Panc1 (cell line): ENCODE measurements around the gene RNF168. TPM values are rescaled to one million over a fixed set of nuclear protein-coding genes. Genes with fewer than 3 reads are reported as not detected.

ENCODE experiments used
- ATAC-seq: fragments of 200-7000 bp; cut with Tn5 transposase; 2 replicates; pipeline ENCODE4 v1.9.1; 2020; ENCODE audit warnings: mild to moderate bottlenecking, moderate library complexity
- BruUV-seq: library from RNA; stranded (reverse); fragments of 400-500 nt; replicated peaks from 2 replicates; lab custom pipeline; 2021; lab: Mats Ljungman, UMichigan
- CTCF ChIA-PET: fragments of 300-600 bp; sonication (Branson Sonifier 250); formaldehyde crosslinking; loops from one replicate; lab custom pipeline; 2022; ENCODE audit warnings: antibody characterized with exemption; lab: Charles Lee
- POLR2A ChIA-PET: fragments of 300-600 bp; sonication (Branson Sonifier 250); formaldehyde crosslinking; loops from one replicate; lab custom pipeline; 2022; ENCODE audit warnings: antibody characterized with exemption; lab: Charles Lee
- DNase-seq: peaks from one replicate; pipeline ENCODE4 v3.0.0-alpha.2; 2010; ENCODE audit warnings: low read depth, low spot score
- H3K27ac ChIP-seq: 2 replicates; pipeline ENCODE4 v1.5.1; 2011; ENCODE audit warnings: mild to moderate bottlenecking, low read length, inconsistent platforms
- H3K27me3 ChIP-seq: fragments of 200-500 bp; sonication (Bioruptor generic); 2 replicates; pipeline ENCODE4 v1.6.0; 2014; ENCODE audit warnings: low read length, inconsistent platforms; ENCODE audit not compliant: control insufficient read depth, insufficient read depth
- H3K36me3 ChIP-seq: fragments of 200-500 bp; sonication (Bioruptor generic); 2 replicates; pipeline ENCODE4 v1.5.1; 2014; ENCODE audit warnings: inconsistent platforms, mild to moderate bottlenecking, low read length, moderate library complexity; ENCODE audit not compliant: control insufficient read depth, insufficient read depth
- H3K4me1 ChIP-seq: 2 replicates; pipeline ENCODE4 v1.5.1; 2011; ENCODE audit warnings: inconsistent platforms, mild to moderate bottlenecking, low read length, moderate library complexity; ENCODE audit not compliant: control insufficient read depth, insufficient read depth
- H3K4me3 ChIP-seq, 2 experiments: 2 replicates each; pipeline ENCODE4 v1.5.1; 2011 to 2012; ENCODE audit warnings: low read depth in 2 of 2, low read length in 2 of 2, mild to moderate bottlenecking in 2 of 2, inconsistent platforms in 1 of 2, moderate library complexity in 1 of 2
- H3K9me3 ChIP-seq: fragments of 200-500 bp; sonication (Bioruptor generic); 2 replicates; pipeline ENCODE4 v1.5.1; 2014; ENCODE audit warnings: low read depth, mild to moderate bottlenecking, inconsistent platforms, low read length, moderate library complexity; ENCODE audit not compliant: control insufficient read depth, insufficient read depth
- POLR2AphosphoS5 ChIP-seq: IDR thresholded peaks from 2 replicates; pipeline ENCODE4 v1.6.1; 2012; ENCODE audit warnings: mild to moderate bottlenecking, low read depth, low read length, moderate library complexity
- SIN3A ChIP-seq: IDR thresholded peaks from 2 replicates; pipeline ENCODE4 v1.6.1; 2012; ENCODE audit warnings: low read depth, mild to moderate bottlenecking, low read length, moderate library complexity, borderline replicate concordance; ENCODE audit not compliant: insufficient read depth
- TCF7L2 ChIP-seq: IDR thresholded peaks from 2 replicates; pipeline ENCODE4 v1.6.1; 2011; ENCODE audit warnings: mild to moderate bottlenecking, low read depth, low read length, inconsistent platforms
- in situ Hi-C: cut with HindIII; loops from 2 replicates; pipeline ENCODE4 v1.10.0; 2016; ENCODE audit warnings: low sequenced_read_pairs, low pct_unique_long_range_greater_than_20kb
- intact Hi-C: fragments of 100-400 bp; cut with micrococcal nuclease; formaldehyde crosslinking; loops from one replicate; pipeline ENCODE4 v1.10.0; 2022; ENCODE audit not compliant: unreplicated experiment
- total RNA-seq: library from RNA; stranded (reverse); gene quantifications from one replicate; pipeline ENCODE4 v1.2.1, GENCODE V29; 2021; ENCODE audit not compliant: unreplicated experiment
- TF ChIP-seq, protein P1 (sequence below): fragments of 450-650 bp; IDR thresholded peaks from 2 replicates; pipeline ENCODE4 v1.5.1; 2017; ENCODE audit warnings: mild to moderate bottlenecking
- TF ChIP-seq, protein P2 (sequence below), 2 experiments: IDR thresholded peaks; 2 replicates each; pipeline ENCODE4 v1.6.1; 2011 to 2012; ENCODE audit warnings: low read depth in 2 of 2, control low read depth in 1 of 2, low read length in 1 of 2, mild to moderate bottlenecking in 1 of 2, moderate library complexity in 1 of 2; ENCODE audit not compliant: insufficient read depth in 1 of 2

RNF168 gene
- total RNA-seq, 1 experiment from 2014 or later = 21.3 TPM

DNA sequence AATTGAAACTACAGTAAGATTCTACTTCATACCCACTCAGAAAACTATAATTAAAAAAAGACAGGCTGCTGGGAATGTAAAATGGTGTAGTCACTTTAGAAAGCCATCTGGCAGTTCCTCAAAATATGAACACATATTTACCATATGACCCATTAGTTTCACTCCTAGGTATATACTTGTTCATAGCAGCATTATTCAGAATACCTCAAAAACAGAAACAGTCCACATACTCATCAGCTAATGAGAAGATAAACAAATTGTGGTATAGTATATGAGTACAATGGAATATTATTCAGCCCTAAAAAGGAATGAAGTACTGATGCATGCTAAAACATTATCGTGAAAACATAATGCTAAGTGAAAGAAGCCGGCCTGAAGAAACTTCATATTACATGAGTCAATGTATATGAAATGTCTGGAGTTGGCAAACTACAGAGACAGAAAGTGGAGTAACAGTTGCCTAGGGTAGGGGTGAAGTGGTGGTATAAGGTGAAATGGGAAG is 41.0 kb upstream of the RNF168 start:
- Histone ChIP-seq H3K4me1 (no peaks in the 10 kb centered on the region), H3K27me3 (no peaks in the 10 kb centered on the region), H3K36me3 (no peaks in the 10 kb centered on the region), H3K27ac (no peak overlapping the region), H3K9me3 (no peaks in the 10 kb centered on the region; the same call in 1 of the 2 replicates), H3K4me3 (no peak overlapping the region)
- no TSS peak for BruUV-seq
- ATAC-seq (no peak), DNase-seq (no peak)
- ChIA-PET POLR2A (interaction anchor here (0.7 kb wide), 1 partner anchor 463 kb away, joined by 3 read pairs; no protein-coding TSS in a partner anchor), CTCF (no interaction called here)
- TF ChIP-seq, protein P1, sequence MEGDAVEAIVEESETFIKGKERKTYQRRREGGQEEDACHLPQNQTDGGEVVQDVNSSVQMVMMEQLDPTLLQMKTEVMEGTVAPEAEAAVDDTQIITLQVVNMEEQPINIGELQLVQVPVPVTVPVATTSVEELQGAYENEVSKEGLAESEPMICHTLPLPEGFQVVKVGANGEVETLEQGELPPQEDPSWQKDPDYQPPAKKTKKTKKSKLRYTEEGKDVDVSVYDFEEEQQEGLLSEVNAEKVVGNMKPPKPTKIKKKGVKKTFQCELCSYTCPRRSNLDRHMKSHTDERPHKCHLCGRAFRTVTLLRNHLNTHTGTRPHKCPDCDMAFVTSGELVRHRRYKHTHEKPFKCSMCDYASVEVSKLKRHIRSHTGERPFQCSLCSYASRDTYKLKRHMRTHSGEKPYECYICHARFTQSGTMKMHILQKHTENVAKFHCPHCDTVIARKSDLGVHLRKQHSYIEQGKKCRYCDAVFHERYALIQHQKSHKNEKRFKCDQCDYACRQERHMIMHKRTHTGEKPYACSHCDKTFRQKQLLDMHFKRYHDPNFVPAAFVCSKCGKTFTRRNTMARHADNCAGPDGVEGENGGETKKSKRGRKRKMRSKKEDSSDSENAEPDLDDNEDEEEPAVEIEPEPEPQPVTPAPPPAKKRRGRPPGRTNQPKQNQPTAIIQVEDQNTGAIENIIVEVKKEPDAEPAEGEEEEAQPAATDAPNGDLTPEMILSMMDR = no peak
- TF ChIP-seq, protein P2, sequence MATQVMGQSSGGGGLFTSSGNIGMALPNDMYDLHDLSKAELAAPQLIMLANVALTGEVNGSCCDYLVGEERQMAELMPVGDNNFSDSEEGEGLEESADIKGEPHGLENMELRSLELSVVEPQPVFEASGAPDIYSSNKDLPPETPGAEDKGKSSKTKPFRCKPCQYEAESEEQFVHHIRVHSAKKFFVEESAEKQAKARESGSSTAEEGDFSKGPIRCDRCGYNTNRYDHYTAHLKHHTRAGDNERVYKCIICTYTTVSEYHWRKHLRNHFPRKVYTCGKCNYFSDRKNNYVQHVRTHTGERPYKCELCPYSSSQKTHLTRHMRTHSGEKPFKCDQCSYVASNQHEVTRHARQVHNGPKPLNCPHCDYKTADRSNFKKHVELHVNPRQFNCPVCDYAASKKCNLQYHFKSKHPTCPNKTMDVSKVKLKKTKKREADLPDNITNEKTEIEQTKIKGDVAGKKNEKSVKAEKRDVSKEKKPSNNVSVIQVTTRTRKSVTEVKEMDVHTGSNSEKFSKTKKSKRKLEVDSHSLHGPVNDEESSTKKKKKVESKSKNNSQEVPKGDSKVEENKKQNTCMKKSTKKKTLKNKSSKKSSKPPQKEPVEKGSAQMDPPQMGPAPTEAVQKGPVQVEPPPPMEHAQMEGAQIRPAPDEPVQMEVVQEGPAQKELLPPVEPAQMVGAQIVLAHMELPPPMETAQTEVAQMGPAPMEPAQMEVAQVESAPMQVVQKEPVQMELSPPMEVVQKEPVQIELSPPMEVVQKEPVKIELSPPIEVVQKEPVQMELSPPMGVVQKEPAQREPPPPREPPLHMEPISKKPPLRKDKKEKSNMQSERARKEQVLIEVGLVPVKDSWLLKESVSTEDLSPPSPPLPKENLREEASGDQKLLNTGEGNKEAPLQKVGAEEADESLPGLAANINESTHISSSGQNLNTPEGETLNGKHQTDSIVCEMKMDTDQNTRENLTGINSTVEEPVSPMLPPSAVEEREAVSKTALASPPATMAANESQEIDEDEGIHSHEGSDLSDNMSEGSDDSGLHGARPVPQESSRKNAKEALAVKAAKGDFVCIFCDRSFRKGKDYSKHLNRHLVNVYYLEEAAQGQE (IDR thresholded peaks at IDR 0.05; ENCODE audit: insufficient read depth in 1 of 2, low read depth in 2 of 2, low read length in 1 of 2) = no peak
- no peak for TF ChIP-seq SIN3A
- TF ChIP-seq TCF7L2 = no peak
- no peak for TF ChIP-seq POLR2AphosphoS5
- in situ Hi-C loops (no loop called here), intact Hi-C loops (no loop called here)

DNA sequence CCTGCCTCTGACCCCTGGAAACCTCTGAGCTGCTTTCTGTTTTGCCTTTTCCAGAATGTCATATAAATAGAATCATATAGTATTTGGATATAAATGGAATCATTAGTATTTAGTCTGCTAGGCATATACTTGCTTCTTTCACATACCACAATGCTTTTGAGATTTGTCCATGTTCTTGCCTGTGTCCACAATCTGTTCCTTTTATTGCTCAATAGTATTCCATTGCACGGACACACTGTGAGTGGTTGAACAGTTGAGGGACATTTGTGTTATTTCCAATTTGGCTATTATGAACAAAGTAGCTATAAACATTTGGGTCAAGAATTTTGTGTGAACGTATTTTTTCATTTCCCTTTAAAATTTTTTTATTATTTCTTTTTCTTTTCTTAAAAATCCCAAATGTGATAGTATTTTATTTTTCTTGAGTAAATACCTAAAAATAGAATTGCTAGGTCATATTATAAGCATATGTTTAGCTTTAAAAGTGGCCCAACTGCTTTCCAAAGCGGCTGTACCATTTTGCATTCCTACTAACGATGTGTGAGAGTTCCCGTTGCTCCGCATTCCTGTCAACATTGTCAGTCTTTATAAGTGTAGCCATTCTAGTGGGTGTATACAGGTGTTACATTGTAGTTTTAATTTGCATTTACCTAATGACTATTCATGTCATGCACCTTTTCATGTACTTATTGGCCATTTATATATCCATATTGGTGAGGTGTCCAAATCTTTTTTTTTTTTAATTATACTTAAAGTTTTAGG is 38.3 kb upstream of the RNF168 start:
- no peaks in the 10 kb centered on the region for H3K9me3 ChIP-seq
- no peak overlapping the region for H3K27ac ChIP-seq
- H3K36me3 ChIP-seq = no peaks in the 10 kb centered on the region
- intact Hi-C loops = no loop called here
- DNase-seq = no peak
- ChIA-PET POLR2A (interaction anchor here (0.7 kb wide), 1 partner anchor 442 kb away, joined by 3 read pairs; no protein-coding TSS in a partner anchor), CTCF (no interaction called here)
- H3K27me3 ChIP-seq = no peaks in the 10 kb centered on the region
- no TSS peak for BruUV-seq
- TF ChIP-seq, protein P1 = no peak
- TF ChIP-seq TCF7L2 (no peak), POLR2AphosphoS5 (no peak), SIN3A (no peak)
- TF ChIP-seq, protein P2 (IDR thresholded peaks at IDR 0.05; ENCODE audit: insufficient read depth in 1 of 2, low read depth in 2 of 2, low read length in 1 of 2) = no peak
- H3K4me3 ChIP-seq = no peak overlapping the region
- in situ Hi-C loops = no loop called here
- no peak for ATAC-seq
- H3K4me1 ChIP-seq = no peaks in the 10 kb centered on the region
